ENCODE results near the gene BEST4.

GRCh38 chr1:44830900-44831304, 42.9 kb upstream of the BEST4 start:
- TF ChIP-seq CTCF (conservative IDR thresholded peaks at IDR 0.05; ENCODE audit: low read depth, low read length): no peak
- no peak for TF ChIP-seq ELK1 (IDR thresholded peaks at IDR 0.05; ENCODE audit: borderline replicate concordance, low read depth, low read length)
- no peak for TF ChIP-seq CEBPB (IDR thresholded peaks at IDR 0.05; ENCODE audit: low read depth, low read length)
